H1 (cell line): ENCODE results near the gene MRGPRX2. TPM values are rescaled to one million over a fixed set of nuclear protein-coding genes. Genes with fewer than 3 reads are reported as not detected.

Experiments
- CTCF ChIA-PET: fragments of 300-600 bp; sonication (Branson Sonifier 250); formaldehyde crosslinking; loops from one replicate; lab custom pipeline; 2021; ENCODE audit not compliant: partially characterized antibody; lab: Charles Lee
- POLR2A ChIA-PET: fragments of 300-600 bp; sonication (Branson Sonifier 250); formaldehyde crosslinking; loops from one replicate; lab custom pipeline; 2021; ENCODE audit warnings: inconsistent platforms; ENCODE audit not compliant: partially characterized antibody; lab: Charles Lee
- DNase-seq, 2 experiments: peaks; one replicate each; pipeline versions ENCODE4 v3.0.0 to v3.0.0-alpha.2; 2010 to 2022; ENCODE audit warnings: low spot score in 2 of 2, low read depth in 1 of 2, mixed read lengths in 1 of 2
- FAIRE-seq: peaks from 2 replicates; lab custom pipeline; 2011; peaks lifted over from hg19 to GRCh38; lab: Jason Lieb, UNC
- H2AFZ ChIP-seq: 2 replicates; pipeline ENCODE4 v1.8.1; 2012; ENCODE audit warnings: low read length, inconsistent platforms
- H2AK5ac ChIP-seq: 2 replicates; pipeline ENCODE4 v1.6.1; 2013; ENCODE audit warnings: low read depth, low read length
- H2BK120ac ChIP-seq: replicated peaks from 2 replicates; pipeline ENCODE3; 2013; ENCODE audit warnings: low read depth, low read length, inconsistent platforms
- H2BK12ac ChIP-seq: 2 replicates; pipeline ENCODE4 v1.6.1; 2013; ENCODE audit warnings: low read depth, low read length
- H2BK15ac ChIP-seq: 2 replicates; pipeline ENCODE4 v1.6.1; 2013; ENCODE audit warnings: low read length
- H2BK20ac ChIP-seq: 2 replicates; pipeline ENCODE4 v1.6.1; 2013; ENCODE audit warnings: low read length
- H2BK5ac ChIP-seq: 2 replicates; pipeline ENCODE4 v1.6.1; 2013; ENCODE audit warnings: low read depth, low read length
- H3K14ac ChIP-seq: 2 replicates; pipeline ENCODE4 v1.6.1; 2013; ENCODE audit warnings: inconsistent platforms; ENCODE audit not compliant: insufficient read length
- H3K18ac ChIP-seq: 2 replicates; pipeline ENCODE4 v1.6.1; 2013; ENCODE audit warnings: low read length; ENCODE audit errors: extremely low read depth
- H3K23ac ChIP-seq: 2 replicates; pipeline ENCODE4 v1.6.1; 2013; ENCODE audit warnings: inconsistent platforms; ENCODE audit not compliant: insufficient read length
- H3K23me2 ChIP-seq: 2 replicates; pipeline ENCODE4 v1.6.1; 2013; ENCODE audit warnings: low read depth, low read length
- H3K27ac ChIP-seq: 2 replicates; pipeline ENCODE4 v1.6.1; 2011; ENCODE audit warnings: low read depth, low read length, inconsistent platforms
- H3K27me3 ChIP-seq, 4 experiments: replicated peaks in 1 of 4; 1 replicate in 1 of 4; 2 replicates in 3 of 4; pipeline versions ENCODE4 v1.6.1 to v1.8.1; 2011 to 2013; ENCODE audit warnings: low read length in 3 of 4, mild to moderate bottlenecking in 3 of 4, inconsistent platforms in 2 of 4, mixed read lengths in 2 of 4, moderate library complexity in 1 of 4; ENCODE audit not compliant: control insufficient read depth in 3 of 4, insufficient read depth in 3 of 4; ENCODE audit errors: extremely low read depth in 1 of 4
- H3K36me3 ChIP-seq, 4 experiments: 2 replicates each; pipeline versions ENCODE4 v1.6.1 to v1.8.1; 2011 to 2013; ENCODE audit warnings: mild to moderate bottlenecking in 4 of 4, low read length in 3 of 4, moderate library complexity in 2 of 4, control low read depth in 1 of 4, inconsistent platforms in 1 of 4; ENCODE audit not compliant: insufficient read depth in 4 of 4, control insufficient read depth in 2 of 4
- H3K4ac ChIP-seq: replicated peaks from 2 replicates; pipeline ENCODE3; 2013; ENCODE audit warnings: low read length, low read depth, mixed read lengths, inconsistent platforms; ENCODE audit not compliant: insufficient read length
- H3K4me1 ChIP-seq, 4 experiments: replicated peaks in 1 of 4; 1 replicate in 1 of 4; 2 replicates in 3 of 4; pipeline versions ENCODE4 v1.6.1 to v1.8.1; 2011 to 2013; ENCODE audit warnings: low read length in 3 of 4, inconsistent platforms in 2 of 4, mixed read lengths in 1 of 4; ENCODE audit not compliant: insufficient read depth in 4 of 4, control insufficient read depth in 3 of 4
- H3K4me2 ChIP-seq, 2 experiments: 2 replicates each; pipeline versions ENCODE4 v1.6.1 to v1.8.1; 2011 to 2013; ENCODE audit warnings: low read depth in 2 of 2, low read length in 2 of 2, control low read depth in 1 of 2, inconsistent platforms in 1 of 2, mild to moderate bottlenecking in 1 of 2; ENCODE audit not compliant: insufficient read depth in 1 of 2
- H3K4me3 ChIP-seq, 4 experiments: fragments of 200-600, 300-600 bp in 1 of 4; sonication (generic), shearing (Covaris generic), sonication (Bioruptor Twin) in 1 of 4; 2 replicates each; pipeline versions ENCODE4 v1.5.1 to v1.8.1; 2011 to 2016; ENCODE audit warnings: low read length in 4 of 4, low read depth in 3 of 4, control low read depth in 2 of 4, inconsistent platforms in 2 of 4, mild to moderate bottlenecking in 2 of 4, mixed read lengths in 1 of 4, moderate library complexity in 1 of 4; ENCODE audit not compliant: insufficient read depth in 2 of 4; ENCODE audit errors: extremely low read depth in 1 of 4
- H3K56ac ChIP-seq: replicated peaks from 2 replicates; pipeline ENCODE3; 2013; ENCODE audit warnings: low read depth, mild to moderate bottlenecking, mixed read lengths, low read length, inconsistent platforms; ENCODE audit not compliant: insufficient read length
- H3K79me1 ChIP-seq: 2 replicates; pipeline ENCODE4 v1.6.1; 2013; ENCODE audit warnings: low read depth, low read length, control low read depth
- H3K79me2 ChIP-seq, 2 experiments: 2 replicates each; pipeline versions ENCODE4 v1.6.1 to v1.8.1; 2012 to 2013; ENCODE audit warnings: low read length in 2 of 2, mild to moderate bottlenecking in 2 of 2, inconsistent platforms in 1 of 2; ENCODE audit not compliant: insufficient read depth in 2 of 2, control insufficient read depth in 1 of 2
- H3K9ac ChIP-seq, 4 experiments: replicated peaks in 1 of 4; 1 replicate in 1 of 4; 2 replicates in 3 of 4; pipeline versions ENCODE4 v1.6.1 to v1.8.1; 2011 to 2013; ENCODE audit warnings: low read depth in 3 of 4, low read length in 3 of 4, control low read depth in 2 of 4, mild to moderate bottlenecking in 2 of 4, moderate library complexity in 2 of 4, inconsistent platforms in 1 of 4; ENCODE audit errors: extremely low read depth in 1 of 4
- H3K9me3 ChIP-seq, 2 experiments: 2 replicates each; pipeline versions ENCODE4 v1.6.1 to v1.8.1; 2012 to 2013; ENCODE audit warnings: mild to moderate bottlenecking in 2 of 2, moderate library complexity in 2 of 2, control low read depth in 1 of 2, inconsistent platforms in 1 of 2, low read depth in 1 of 2, low read length in 1 of 2, mixed read lengths in 1 of 2; ENCODE audit not compliant: insufficient read depth in 2 of 2
- H4K20me1 ChIP-seq, 2 experiments: replicated peaks in 1 of 2; 2 replicates each; pipeline versions ENCODE3 to v1.8.1; 2011 to 2013; ENCODE audit warnings: inconsistent platforms in 2 of 2, low read length in 2 of 2, mild to moderate bottlenecking in 1 of 2; ENCODE audit not compliant: insufficient read depth in 2 of 2, control insufficient read depth in 1 of 2
- H4K5ac ChIP-seq: 2 replicates; pipeline ENCODE4 v1.6.1; 2013; ENCODE audit warnings: low read length, low read depth, mixed read lengths, inconsistent platforms; ENCODE audit not compliant: insufficient read length
- H4K8ac ChIP-seq: 2 replicates; pipeline ENCODE4 v1.8.0; 2013; ENCODE audit warnings: mild to moderate bottlenecking, moderate library complexity, low read length, inconsistent platforms; ENCODE audit not compliant: insufficient read depth; ENCODE audit errors: extremely low read depth
- H4K91ac ChIP-seq: replicated peaks from 2 replicates; pipeline ENCODE3; 2013; ENCODE audit warnings: low read length, mixed read lengths, inconsistent platforms; ENCODE audit not compliant: insufficient read length
- SIRT6 ChIP-seq: IDR thresholded peaks from one replicate; pipeline ENCODE4 v1.7.1; 2012; ENCODE audit warnings: low read length, inconsistent platforms
- SRF ChIP-seq: IDR thresholded peaks from 2 replicates; pipeline ENCODE4 v1.6.1; 2011; ENCODE audit warnings: mild to moderate bottlenecking, low read depth, low read length, moderate library complexity
- WGBS, 2 experiments: shearing (Covaris generic) in 1 of 2; methylation state at CpG; one replicate each; pipeline versions ENCODE4 v1.1.6 to v1.1.7; 2013 to 2015; ENCODE audit warnings: low lambda C conversion rate in 2 of 2, mixed read lengths in 2 of 2, inconsistent platforms in 1 of 2, low coverage in 1 of 2, missing lambda C conversion rate in 1 of 2; ENCODE audit not compliant: insufficient replicate concordance in 2 of 2, insufficient coverage in 1 of 2, insufficient read length in 1 of 2; ENCODE audit errors: extremely low coverage in 1 of 2, missing lambda C conversion rate in 1 of 2; 5-methylcytosine and 5-hydroxymethylcytosine counted together
- polyA plus RNA-seq, 7 experiments: library from polyadenylated mRNA; depleted of rRNA in 3 of 7; stranded (reverse) in 5 of 7; unstranded in 2 of 7; fragments of >200 nt in 5 of 7; fragments of 200-250 nt in 2 of 7; gene quantifications; 1 replicate in 5 of 7; 2 replicates in 1 of 7; 4 replicates in 1 of 7; pipeline versions ENCODE4 v1.2.1 to v1.2.3, GENCODE V29; 2011 to 2013; ENCODE audit warnings: missing spikeins in 2 of 7, mixed read lengths in 2 of 7
- total RNA-seq: library from RNA; stranded (reverse); fragmentation: NEBNext Ultra II Directional; extraction: Animal tissue kit (Norgen Biotek cat#: 25700); gene quantifications from 2 replicates; pipeline ENCODE4 v1.2.1, GENCODE V29; 2021

Gene MRGPRX2
- total and polyA plus RNA-seq, 2 of the 8 experiments (the other 6 are each of a cell fraction or from before 2014, with no cell fraction given): not detected

- no peak overlapping the region for H3K27ac ChIP-seq
- no peak overlapping the region for H3K23ac ChIP-seq
- no peak overlapping the region for H3K4me2 ChIP-seq
- no peak overlapping the region for H3K18ac ChIP-seq
- H3K9ac ChIP-seq: no peak overlapping the region
- no peak overlapping the region for H2BK5ac ChIP-seq
- H3K27me3 ChIP-seq: no peaks in the 10 kb centered on the region
- H4K20me1 ChIP-seq: no peaks in the 10 kb centered on the region
- 85% methylated on average over 6 of the region's 6 CpGs; no CpG with 5 or more reads in 1 of the 2 experiments for WGBS, 2 experiments
- FAIRE-seq (no peak), DNase-seq (no peak)
- no peaks in the 10 kb centered on the region for H3K4me1 ChIP-seq
- no peak overlapping the region; the same call in 1 of the 2 replicates for H2BK20ac ChIP-seq
- CTCF ChIA-PET: interaction anchor here (0.6 to 2.0 kb wide), 7 partner anchors 9 to 473 kb away, joined by 3 to 9 read pairs (median 4); partner anchors contain the start of gene ZDHHC13
- H2AK5ac ChIP-seq: no peak overlapping the region
- H2BK120ac ChIP-seq: no peak overlapping the region
- H3K4me3 ChIP-seq: no peak overlapping the region
- no peak overlapping the region for H4K91ac ChIP-seq
- H2BK12ac ChIP-seq: no peak overlapping the region
- no peaks in the 10 kb centered on the region for H3K36me3 ChIP-seq
- no peak overlapping the region for H2BK15ac ChIP-seq
- no peaks in the 10 kb centered on the region for H3K9me3 ChIP-seq
- TF ChIP-seq SRF (no peak), SIRT6 (no peak)
- no peak overlapping the region for H3K14ac ChIP-seq
- no peak overlapping the region for H4K8ac ChIP-seq
- no peak overlapping the region for H3K4ac ChIP-seq
- H3K23me2 ChIP-seq: no peaks in the 10 kb centered on the region; the same call in 1 of the 2 replicates
- H2AFZ ChIP-seq: no peak overlapping the region
- H3K79me1 ChIP-seq: no peaks in the 10 kb centered on the region
- POLR2A ChIA-PET: interaction anchor here (1.2 to 1.5 kb wide), 2 partner anchors 37 to 161 kb away, joined by 3 read pairs; partner anchors contain the start of gene E2F8
- no peak overlapping the region for H4K5ac ChIP-seq
- H3K79me2 ChIP-seq: no peaks in the 10 kb centered on the region
- H3K56ac ChIP-seq: no peak overlapping the region
Observed at GRCh38 chr11:19079643-19080440, 19.3 kb upstream of the MRGPRX2 start.
